Measurements from ENCODE around the gene NOS1AP.

Gene NOS1AP

DNA sequence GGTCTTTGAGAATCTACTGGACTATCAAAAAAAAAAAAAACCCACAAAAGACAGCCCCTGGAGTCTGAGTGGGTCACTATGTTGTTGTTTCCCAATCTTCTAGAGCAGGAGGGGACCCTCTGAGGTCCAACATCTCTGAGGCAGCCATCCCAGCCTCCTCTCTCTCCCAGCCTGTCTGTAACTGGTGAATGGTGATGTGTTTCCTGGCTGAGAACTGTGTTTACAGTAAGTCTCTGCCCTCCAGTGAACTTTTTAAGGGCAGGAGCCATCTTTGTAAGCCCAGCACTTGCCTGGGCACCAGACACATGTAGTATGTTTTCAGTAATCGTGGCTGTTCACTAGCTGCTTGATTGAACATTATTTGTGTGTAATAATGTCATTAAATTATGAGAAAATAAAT lies 221.5 kb downstream of the NOS1AP start:
- no peak for DNase-seq

DNA sequence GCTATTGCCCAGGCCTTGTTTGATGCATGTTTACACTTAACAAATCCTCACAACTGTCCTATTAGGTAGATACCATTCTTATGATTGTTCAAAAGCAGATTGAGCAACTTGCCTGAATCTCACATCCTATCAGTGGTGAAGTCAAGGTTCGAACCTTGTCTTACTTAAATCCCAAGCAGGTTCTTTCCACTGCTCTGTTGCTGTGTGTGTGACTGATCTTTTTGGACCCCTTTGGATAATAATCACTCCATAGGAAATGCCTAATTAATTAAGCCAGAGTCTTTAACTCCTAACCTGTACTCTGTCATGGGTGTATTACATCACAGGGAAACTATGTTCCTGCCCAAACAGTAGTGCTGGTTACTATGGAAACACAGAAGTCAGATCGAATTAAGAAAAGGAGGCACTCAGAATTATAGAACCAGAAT lies 222.9 kb downstream of the NOS1AP start:
- DNase-seq, result no peak

DNA sequence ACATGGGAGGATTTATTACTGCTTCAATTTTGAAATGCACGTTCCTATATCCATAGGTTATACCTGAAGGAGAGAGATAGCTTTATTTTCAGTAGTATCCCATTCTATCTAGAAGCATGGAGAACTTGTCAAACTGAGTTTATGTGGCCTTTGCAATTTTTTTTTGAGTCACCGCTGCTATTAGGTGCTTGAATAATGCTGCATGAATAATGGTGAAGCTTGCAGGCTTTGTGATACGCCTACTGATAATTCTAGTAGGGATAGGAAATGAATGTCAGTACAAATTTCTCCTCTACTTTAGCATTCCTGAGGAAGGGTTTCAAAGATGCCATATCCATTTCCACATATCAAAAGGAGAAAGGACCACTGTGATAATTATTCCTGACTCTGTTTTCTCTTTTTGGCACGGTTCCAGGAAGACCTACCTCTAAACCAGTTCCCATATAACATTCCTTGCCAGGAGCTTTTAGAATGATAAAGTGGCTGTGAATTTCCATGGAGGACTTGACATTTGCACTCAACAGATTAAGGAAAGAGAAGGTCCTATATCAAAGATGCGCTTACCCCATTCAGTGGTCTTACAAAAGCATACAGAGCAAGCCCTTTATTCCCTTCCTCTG lies 223.7 kb downstream of the NOS1AP start:
- no peak for DNase-seq

DNA sequence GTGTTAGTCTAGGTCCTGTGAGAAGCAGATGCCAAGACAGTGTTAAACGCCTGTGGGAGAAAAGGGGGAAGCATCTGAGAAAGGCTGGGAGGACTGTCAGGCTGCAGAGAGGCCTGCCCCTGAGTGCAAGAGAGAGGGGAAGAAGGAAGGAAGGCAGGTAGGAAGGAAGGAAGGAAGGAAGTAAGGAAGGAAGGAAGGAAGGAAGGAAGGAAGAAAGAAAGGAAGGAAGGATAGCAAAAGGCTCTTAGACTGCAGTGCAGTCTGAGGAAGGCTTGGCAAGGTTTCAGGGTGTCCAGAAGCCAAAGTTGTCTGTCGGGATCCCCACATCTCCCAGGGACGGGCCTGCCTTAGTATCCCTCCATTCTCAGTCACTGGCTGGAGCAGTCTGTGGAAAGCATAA lies 224.5 kb downstream of the NOS1AP start:
- no peak for DNase-seq

DNA sequence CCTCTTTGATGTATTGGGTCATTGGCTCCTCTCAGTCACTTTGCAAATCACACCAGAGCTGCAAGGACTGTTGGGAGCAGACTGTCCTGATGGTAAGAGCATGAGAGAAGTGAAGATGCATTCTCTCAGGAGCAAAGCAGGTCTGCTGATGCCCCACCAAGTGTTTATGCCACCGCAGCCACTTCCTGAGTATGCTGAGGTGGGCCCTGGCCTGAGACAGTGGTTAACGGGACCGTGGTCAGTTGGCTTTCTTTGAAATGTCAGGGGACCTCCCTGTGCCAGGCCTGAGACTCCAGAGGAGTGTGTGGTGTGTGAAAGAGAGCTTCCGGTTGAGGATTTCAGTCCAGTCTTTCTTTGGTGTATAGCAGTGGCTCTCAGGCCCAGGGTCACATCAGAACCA lies 227.7 kb downstream of the NOS1AP start:
- DNase-seq, result no peak

DNA sequence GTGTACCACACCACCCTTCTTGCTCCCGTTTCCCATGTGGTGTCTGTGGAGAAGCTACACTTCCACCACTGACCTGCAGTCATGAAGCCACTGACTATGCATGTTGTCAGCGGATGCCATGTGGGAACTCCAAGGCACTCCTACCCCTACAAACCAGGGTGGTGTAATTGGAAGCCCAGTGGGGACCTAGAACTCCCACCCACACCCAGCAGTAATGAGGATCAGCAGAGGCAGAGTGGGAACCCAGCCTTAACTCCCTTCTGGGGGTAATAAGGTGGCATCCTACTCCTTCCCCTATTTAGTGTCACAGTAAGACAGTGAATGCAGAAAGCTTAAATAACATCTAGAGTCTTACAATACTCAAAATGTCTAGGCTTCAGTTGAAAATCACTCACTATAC lies 228.8 kb downstream of the NOS1AP start:
- no peak for DNase-seq

DNA sequence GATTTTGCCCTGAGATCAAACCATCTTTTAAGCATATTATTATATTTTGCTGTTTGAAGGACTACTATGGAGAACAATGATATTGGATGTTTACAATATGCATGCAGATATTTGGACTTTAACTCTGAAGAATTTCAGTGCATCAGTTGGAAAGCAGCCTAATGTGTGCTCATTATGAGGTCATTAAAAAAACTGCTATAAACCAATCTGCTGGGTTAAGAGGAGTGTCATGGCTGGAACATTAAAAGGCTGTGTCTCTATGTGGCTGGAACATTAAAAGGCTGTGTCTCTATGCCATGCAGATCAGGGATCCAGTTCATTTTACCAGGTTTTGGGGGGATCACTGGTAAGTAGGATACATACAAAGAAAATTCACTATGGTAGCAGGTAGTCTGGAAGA lies 229.5 kb downstream of the NOS1AP start:
- no peak for DNase-seq

DNA sequence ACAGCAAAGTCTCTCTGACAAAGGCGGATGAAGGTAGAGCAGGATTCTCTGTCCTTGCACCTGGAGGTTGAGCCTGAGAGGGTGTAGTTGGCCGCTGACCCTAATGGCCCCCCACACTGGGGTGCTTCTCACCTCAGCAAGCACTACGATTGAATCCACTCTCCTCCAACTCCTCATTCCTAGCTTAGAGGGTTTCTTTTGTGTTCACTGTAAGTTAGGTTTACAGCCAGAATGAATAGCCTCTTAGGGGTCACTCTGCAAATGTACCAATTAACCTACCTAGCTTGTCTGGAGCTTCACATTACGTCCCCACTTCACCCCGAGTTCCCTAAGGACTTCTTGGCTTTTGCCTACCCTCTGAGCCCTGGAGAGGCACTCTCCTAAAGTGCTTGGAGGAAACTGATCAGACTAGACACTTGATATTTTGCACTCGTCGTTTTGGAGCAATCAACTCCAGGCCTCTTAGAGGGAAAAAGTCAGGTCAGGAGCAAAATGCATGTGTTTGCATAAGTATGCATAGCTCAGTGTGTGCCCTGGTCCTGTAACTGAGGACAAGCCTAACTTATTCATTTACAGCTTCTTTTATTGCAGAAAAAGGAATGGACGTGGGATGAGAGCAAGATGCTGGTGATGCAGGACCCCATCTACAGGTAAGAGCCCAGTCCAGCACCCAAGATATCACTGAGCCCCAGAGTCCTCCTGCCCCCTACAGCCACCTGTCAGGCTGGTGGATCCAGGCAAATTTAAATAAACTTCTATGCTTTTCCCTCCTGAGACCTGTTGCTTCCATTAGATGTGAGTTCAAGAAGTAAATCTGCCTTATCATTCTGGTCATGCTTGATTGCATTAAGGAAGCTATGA lies 230.8 kb downstream of the NOS1AP start:
- no peak for DNase-seq

DNA sequence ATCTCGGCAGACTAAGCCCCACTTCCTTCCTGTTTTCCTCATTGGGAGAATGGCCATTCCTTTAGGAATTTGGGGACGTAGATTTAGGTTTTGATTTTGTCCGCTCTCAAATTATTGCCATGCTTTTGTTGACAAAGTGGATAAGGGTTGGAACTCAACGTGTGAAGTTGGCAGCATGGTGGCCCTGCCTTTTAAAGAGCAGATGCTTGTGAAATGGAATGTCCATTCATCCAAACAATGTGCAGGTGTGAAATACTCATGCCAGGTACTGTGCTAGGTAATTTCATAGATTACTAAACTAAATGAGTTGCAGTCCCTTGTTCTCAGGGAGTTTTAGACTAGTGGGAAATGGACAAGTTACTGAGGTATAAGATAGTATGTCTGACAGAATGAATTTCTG lies 232.2 kb downstream of the NOS1AP start:
- no peak for DNase-seq

DNA sequence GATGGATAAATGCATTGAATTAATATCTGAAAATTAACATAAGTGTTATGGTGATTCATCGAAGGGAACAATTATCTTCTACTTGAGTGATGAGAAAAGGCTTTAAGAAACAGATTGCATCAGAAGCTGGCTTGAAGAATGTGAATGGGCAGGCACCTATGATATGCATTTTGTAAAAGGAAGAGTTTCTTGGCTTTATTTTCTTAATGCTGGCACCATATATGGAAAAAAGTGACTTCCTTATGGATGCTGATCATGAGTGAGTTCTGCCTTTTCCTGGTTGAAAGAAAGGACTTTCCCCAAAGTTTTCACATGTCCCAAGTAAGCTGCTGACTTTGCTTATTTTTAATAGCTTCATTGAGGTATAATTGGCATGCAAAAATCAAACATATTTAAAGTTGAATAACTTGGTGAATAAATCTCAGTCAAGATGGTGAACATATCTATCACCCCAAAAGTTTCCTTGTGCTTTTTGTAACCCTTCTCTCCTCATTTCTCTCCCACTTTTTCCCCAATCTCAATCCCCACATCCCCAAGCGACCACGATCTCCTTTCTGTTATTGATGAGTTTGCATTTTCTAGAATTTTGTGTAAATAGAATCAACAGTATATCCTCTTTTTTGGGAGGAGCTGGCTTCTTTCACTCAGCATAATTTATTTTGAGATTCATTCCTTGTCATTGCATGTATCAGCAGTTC lies 233.0 kb downstream of the NOS1AP start:
- no peak for DNase-seq

DNA sequence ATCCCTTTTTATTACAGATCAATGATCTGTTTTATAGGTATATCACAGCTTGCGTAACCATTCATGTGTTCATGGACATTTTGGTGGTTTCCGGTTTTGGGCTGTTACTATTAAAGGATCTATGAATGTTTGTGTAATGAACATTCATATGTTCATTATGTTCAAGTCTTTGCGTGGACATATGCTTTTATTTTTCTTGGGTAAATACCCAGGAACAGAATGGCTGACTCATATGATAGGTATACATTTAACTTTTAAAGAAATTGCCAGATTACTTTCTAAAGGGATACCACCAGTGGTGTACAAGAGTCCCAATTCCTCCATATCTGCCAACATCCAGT lies 233.5 kb downstream of the NOS1AP start:
- DNase-seq, result no peak

DNA sequence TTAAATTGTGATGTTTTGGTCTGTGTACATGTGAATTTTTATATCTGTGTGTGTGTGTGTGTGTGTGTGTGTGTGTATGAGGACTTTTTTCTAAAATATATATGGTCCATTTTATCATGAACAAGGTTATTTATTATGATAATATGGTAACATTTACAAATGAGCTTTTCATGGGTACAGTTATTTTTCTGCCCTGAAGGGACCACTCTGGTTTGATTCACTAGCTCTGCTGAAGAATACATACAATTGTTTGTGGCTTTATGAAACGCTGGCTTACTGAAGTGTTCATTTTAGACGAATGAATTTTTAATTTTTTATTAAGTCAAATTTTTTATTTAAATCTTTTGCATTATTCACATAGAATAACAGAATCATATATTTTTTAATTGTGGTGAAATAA lies 235.2 kb downstream of the NOS1AP start:
- no peak for DNase-seq

DNA sequence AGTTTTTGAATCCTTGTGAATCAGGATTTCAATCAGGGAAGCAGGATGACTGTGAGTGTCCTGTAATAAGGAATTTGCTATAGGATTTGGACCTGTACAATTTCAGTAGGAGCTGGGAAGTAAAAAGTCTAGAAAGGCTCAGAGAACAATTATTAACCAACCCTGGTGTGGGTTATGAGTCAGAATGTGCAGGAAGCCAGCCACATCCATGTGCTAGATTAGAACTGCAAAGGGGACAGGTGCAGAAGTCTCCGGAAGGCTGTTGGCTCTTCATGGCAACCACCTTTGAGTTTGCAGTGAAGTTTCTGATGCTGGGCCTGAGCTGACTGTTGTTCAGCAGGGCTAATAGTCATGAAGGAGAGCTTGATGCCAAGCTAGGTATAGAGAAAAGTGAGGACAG lies 236.5 kb downstream of the NOS1AP start:
- no peak for DNase-seq

DNA sequence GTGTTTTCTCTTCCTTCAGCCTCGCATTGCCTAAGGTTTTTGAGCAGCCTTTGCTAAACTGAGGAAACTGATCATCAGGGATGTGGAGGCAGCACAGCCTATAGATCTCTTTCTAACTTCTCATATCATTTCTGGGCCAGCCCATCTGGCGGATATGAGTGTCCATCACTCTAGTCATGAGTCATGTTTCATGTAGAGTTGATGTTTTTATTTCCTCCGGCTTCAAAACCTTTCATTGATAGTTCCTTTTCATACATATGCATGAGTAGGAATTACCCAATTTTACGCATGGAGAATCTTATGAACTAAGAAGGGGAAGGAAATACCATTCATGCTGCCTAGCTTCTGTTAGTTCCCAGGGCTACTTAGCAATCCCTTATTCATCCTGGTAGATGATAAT lies 240.8 kb downstream of the NOS1AP start:
- DNase-seq, result no peak

DNA sequence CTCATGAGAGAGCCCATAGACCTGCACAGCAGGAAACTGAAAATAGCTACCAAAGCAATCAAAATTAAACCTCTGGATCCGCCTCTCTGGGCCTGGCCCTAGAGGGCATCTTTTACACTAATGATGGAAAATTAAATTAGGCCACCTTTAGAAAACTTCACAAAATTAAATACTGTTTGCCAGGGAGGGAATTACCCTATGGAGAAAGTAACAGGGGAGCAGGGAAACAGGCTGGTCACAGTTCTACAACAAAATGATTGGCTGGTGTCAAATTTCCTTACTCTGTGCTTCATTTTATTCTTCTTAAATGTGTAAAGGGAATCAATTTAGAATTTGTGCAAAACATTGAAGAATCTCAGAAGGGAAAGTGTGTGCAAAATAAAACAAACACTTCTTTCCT lies 244.7 kb downstream of the NOS1AP start:
- no peak for DNase-seq

DNA sequence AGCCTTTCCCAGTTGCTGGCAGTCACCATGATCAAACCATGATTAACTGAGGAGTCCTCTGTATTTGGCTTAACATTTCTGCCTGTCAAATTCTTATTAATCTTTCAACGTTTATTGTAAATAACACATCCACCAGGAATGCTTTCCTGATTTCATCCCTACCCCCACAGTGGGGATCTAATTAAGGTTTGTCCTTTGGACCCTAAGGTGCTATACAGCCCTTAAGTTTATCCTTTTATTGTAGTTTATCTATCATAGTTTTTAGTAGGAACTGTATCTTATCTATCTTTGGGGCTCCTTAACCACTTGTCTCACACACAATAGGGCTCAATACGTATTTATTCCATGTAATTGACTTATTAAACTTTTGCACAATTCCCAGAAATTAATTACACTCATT lies 246.2 kb downstream of the NOS1AP start:
- no peak for DNase-seq

DNA sequence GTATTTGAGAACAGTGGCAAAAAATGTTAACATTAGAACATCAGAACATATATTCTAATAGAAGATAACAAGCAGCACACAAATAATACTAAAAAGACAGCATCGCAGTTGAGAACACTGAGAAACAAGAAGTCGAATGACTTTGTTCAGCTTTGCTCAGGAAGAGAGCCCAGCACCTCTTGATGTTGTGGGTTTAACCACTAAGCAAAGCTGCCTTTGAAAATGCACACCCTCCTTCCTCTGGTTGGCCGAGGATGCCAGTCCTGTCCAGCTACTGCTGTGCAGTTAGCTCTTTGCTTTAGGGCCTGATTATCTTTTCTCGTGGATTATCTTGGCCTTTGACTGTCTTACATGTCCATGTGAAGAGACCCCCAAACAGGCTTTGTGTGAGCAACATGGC lies 246.7 kb downstream of the NOS1AP start:
- DNase-seq, result no peak

DNA sequence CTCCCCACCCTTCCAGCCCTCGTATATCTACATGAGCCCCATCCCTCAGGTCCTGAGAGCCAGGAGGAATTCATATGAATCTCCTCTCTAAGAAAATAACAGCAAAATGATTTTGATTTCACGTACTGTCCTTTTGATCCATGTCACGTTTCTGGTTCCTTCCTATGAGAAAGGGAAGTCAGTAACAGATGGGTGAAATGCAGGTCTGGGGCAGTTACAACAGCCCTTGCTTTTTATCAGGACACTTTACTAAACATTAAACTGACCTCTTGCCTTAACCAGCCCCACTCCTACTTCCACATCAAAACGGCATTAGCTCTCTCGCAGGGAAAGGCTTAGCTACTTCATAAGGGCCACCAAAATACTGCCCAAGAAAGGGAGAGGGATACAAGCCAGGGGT lies 248.1 kb downstream of the NOS1AP start:
- no peak for DNase-seq

DNA sequence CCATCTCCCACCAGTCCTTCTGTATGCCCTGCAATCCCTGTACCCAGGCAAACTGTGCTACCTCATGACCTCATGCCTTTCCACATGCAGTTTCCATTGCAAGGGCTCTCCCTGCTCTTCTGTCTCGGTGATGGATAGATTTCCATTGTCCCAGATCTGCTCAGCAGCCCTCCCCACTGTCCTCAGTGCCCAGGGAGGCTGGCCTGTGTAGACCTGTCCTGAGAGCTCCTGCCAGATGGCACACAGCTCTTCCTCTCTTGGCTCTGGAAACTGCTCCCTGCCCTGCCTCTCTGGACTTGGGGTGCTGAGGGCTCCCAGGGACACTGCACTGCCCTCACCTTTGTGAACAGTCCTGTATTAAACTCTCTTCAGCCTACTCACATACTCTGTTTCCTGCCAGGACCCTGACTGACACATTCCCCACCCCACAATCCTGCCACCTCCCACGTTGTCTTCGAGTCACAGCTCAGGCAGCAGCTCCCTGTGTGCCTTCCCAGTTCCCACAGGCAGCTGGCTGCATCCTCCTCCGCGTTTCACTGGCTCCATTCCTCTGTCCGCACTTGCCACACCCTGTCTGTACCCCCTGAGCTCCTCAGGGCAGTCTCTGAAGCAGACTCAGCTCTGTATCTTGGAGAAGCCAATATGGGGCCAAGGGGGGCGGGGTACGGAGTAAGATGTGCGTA lies 250.1 kb downstream of the NOS1AP start:
- peak in 25 of 58 donors; percentile 5 to 66 (median 22) for DNase-seq

DNA sequence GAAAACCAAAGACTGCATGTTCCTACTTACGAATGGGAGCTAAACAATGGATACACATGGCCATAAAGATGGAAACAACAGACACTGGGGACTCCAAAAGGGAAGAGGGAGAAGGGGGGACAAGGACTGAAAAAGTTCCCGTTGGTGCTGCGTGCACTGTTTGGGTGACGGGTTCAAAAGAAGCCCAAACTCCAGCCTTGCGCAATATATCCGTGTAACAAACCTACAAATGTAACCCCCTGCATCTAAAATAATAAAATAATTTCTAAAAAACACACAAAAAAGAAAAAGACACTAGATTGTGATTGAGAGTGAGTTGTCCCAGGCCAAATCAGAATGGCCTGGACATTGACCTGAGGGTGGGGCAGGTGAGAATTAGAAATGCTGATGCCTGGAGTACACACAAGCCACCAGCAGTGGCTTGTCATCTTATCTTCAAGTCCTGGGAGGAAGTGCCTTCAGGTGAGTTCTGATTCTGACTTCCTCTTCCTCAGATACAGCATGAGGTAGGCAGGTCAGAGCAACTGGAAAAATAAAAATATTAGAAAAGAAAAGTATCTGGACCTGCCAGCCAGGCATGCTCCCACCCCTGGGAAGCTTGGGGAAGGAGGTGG lies 252.4 kb downstream of the NOS1AP start:
- DNase-seq, result no peak

DNA sequence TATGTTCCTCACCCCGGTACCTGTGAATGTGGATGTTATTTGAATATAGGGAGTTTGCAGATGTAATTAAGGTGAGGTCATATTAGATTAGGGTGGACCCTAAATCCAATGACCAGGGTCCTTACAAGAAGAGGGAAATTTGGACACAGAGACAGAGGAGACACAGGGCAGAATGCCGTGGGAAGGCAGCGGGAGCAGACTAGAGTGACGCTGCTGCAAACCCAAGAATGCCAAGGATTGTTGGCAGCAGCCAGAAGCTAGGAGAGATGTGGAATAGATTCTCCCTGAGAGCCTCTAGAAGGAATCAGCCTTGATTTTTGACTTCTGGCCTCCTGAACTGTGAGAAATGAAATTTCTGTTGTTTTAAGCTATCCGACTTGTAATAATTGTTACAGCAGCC lies 253.5 kb downstream of the NOS1AP start:
- DNase-seq, result peak in 4 of 58 donors; percentile 1 to 16 (median 6)

DNA sequence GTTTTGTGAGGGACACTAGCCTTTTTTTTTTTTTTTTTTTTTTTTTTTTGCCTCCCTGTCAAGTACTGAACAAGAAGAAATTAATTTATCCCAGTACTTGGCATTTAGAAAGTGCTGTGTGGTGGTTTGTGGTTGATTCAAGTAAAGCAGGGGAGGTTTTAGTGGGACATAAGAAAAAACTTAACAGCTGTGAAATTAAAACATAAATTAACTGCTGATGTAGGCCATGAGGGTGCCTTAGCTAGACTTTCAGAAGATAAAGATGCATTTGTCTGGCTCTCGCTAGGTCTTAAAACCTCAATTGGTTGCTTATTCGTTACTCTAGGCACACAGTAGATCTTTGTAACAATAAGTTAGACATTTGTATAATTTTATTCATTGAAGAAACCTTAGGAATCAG lies 254.9 kb downstream of the NOS1AP start:
- DNase-seq, result no peak
